Amniotic epithelial cell (primary cell): ENCODE measurements around the gene HSPBP1.

Source experiments
- DNase-seq: peaks from one replicate; pipeline ENCODE4 v3.0.0-alpha.2; 2010; ENCODE audit warnings: low read depth

The HSPBP1 gene

GRCh38 chr19:55304980-55305379, 25.1 kb upstream of the HSPBP1 start:
- no peak for DNase-seq

- DNase-seq, result peak; percentile 53
Observed at GRCh38 chr19:55304279-55304978, 24.5 kb upstream of the HSPBP1 start.

- no peak for DNase-seq
Observed at GRCh38 chr19:55303477-55303876, 23.6 kb upstream of the HSPBP1 start.

GRCh38 chr19:55302318-55302703, 22.4 kb upstream of the HSPBP1 start:
- no peak for DNase-seq

- DNase-seq, result peak; percentile 45
Observed at GRCh38 chr19:55301459-55302317, 21.8 kb upstream of the HSPBP1 start.

- no peak for DNase-seq
Observed at GRCh38 chr19:55300886-55301458, 21.1 kb upstream of the HSPBP1 start.

GRCh38 chr19:55299991-55300390, 20.1 kb upstream of the HSPBP1 start:
- no peak for DNase-seq

- no peak for DNase-seq
Observed at GRCh38 chr19:55297267-55297666, 17.4 kb upstream of the HSPBP1 start.

- DNase-seq, result no peak
Observed at GRCh38 chr19:55289117-55289796, 9.3 kb upstream of the HSPBP1 start.

- no peak for DNase-seq
Observed at GRCh38 chr19:55287361-55288079, 7.6 kb upstream of the HSPBP1 start.

GRCh38 chr19:55285229-55285890, 5.5 kb upstream of the HSPBP1 start:
- no peak for DNase-seq

GRCh38 chr19:55284405-55285058, 4.6 kb upstream of the HSPBP1 start:
- no peak for DNase-seq

- DNase-seq, result peak; percentile 45
Observed at GRCh38 chr19:55283548-55284377, 3.9 kb upstream of the HSPBP1 start, which contains the start of gene BRSK1. BRSK1 (plus strand) TSS chr19:55283997; CDS start chr19:55284443, 446 bp downstream.

GRCh38 chr19:55279340-55279739, 570 bp downstream of the HSPBP1 start:
- no peak for DNase-seq

- DNase-seq, result no peak
Observed at GRCh38 chr19:55278391-55279135, 1.3 kb downstream of the HSPBP1 start.

- DNase-seq, result no peak
Observed at GRCh38 chr19:55277494-55277893, 2.4 kb downstream of the HSPBP1 start.

- DNase-seq, result no peak
Observed at GRCh38 chr19:55276720-55277430, 3.0 kb downstream of the HSPBP1 start.
